Naive B cell (primary cell): ENCODE data around the gene ANKK1. TPM values are rescaled to one million over a fixed set of nuclear protein-coding genes. Genes with fewer than 3 reads are reported as not detected.

Experiments used
- polyA plus RNA-seq, 6 donors: library from polyadenylated mRNA; unstranded; fragments of 300-500 nt; fragmentation: Illumina TruSeq; gene quantifications; one replicate each; pipeline ENCODE4 v1.2.3, GENCODE V29; 2021; ENCODE audit warnings: low read depth in 6 of 6

The ANKK1 gene
- polyA plus RNA-seq, 6 donors from 2014 or later = 0.11 to 0.26 TPM; not detected in 4

Other genes with a start within 250 kb of the ANKK1 start
- 10 to 100 TPM in 3 of 6 donors, 1 to 10 TPM in 3; 7.4 to 13.3 (median 10.5) TPM for gene TTC12, start 73.2 kb upstream of the ANKK1 start, polyA plus RNA-seq
- gene DRD2, start 87.6 kb downstream of the ANKK1 start, polyA plus RNA-seq = not detected